ENCODE data around the gene LRRFIP1.

LRRFIP1 gene

GRCh38 chr2:237649541-237650454, 22.4 kb downstream of the LRRFIP1 start:
- no peak for DNase-seq
- CTCF ChIA-PET = interaction anchor here (0.9 kb wide), 1 partner anchor 8 kb away, joined by 3 read pairs; no protein-coding TSS in a partner anchor
- Mint-ChIP-seq H3K27ac (no peak overlapping the region), H3K4me3 (no peak overlapping the region), H3K4me1 (peaks cover 2% of the 10 kb centered on the region), H3K36me3 (no peaks in the 10 kb centered on the region), H3K27me3 (peaks cover 36% of the 10 kb centered on the region), H3K9me3 (peaks cover 2% of the 10 kb centered on the region)

GRCh38 chr2:237650455-237650850, 23.1 kb downstream of the LRRFIP1 start:
- Mint-ChIP-seq H3K36me3 (no peaks in the 10 kb centered on the region), H3K4me3 (no peak overlapping the region), H3K27ac (no peak overlapping the region), H3K9me3 (peaks cover 2% of the 10 kb centered on the region), H3K27me3 (peaks cover 29% of the 10 kb centered on the region), H3K4me1 (peaks cover 6% of the 10 kb centered on the region)
- no peak for DNase-seq
- CTCF ChIA-PET = no interaction called here

- no peak overlapping the region for H3K4me3 Mint-ChIP-seq
- peaks cover 28% of the 10 kb centered on the region for H3K27me3 Mint-ChIP-seq
- peaks cover 2% of the 10 kb centered on the region for H3K9me3 Mint-ChIP-seq
- peaks cover 7% of the 10 kb centered on the region for H3K4me1 Mint-ChIP-seq
- no peak overlapping the region for H3K27ac Mint-ChIP-seq
- no peaks in the 10 kb centered on the region for H3K36me3 Mint-ChIP-seq
- DNase-seq = no peak
- CTCF ChIA-PET = no interaction called here
Measured at GRCh38 chr2:237651761-237652160, 24.4 kb downstream of the LRRFIP1 start.

GRCh38 chr2:237652181-237652580, 24.8 kb downstream of the LRRFIP1 start:
- Mint-ChIP-seq H3K27ac (no peak overlapping the region), H3K9me3 (peaks cover 2% of the 10 kb centered on the region), H3K27me3 (peaks cover 28% of the 10 kb centered on the region), H3K4me3 (no peak overlapping the region), H3K36me3 (no peaks in the 10 kb centered on the region), H3K4me1 (peaks cover 7% of the 10 kb centered on the region)
- CTCF ChIA-PET = no interaction called here
- DNase-seq = no peak

- no peak for DNase-seq
- H3K27me3 Mint-ChIP-seq = peaks cover 28% of the 10 kb centered on the region
- CTCF ChIA-PET = no interaction called here
- H3K36me3 Mint-ChIP-seq = no peaks in the 10 kb centered on the region
- peaks cover 2% of the 10 kb centered on the region for H3K9me3 Mint-ChIP-seq
- H3K4me3 Mint-ChIP-seq = no peak overlapping the region
- H3K4me1 Mint-ChIP-seq = peaks cover 7% of the 10 kb centered on the region
- H3K27ac Mint-ChIP-seq = no peak overlapping the region
Measured at GRCh38 chr2:237652854-237653253, 25.5 kb downstream of the LRRFIP1 start.

GRCh38 chr2:237653776-237654558, 26.6 kb downstream of the LRRFIP1 start:
- H3K27ac Mint-ChIP-seq = no peak overlapping the region
- H3K9me3 Mint-ChIP-seq = peaks cover 2% of the 10 kb centered on the region
- H3K4me3 Mint-ChIP-seq = no peak overlapping the region
- DNase-seq = no peak
- no peaks in the 10 kb centered on the region for H3K36me3 Mint-ChIP-seq
- peaks cover 7% of the 10 kb centered on the region for H3K4me1 Mint-ChIP-seq
- H3K27me3 Mint-ChIP-seq = peaks cover 32% of the 10 kb centered on the region
- CTCF ChIA-PET = no interaction called here

GRCh38 chr2:237657063-237657462, 29.7 kb downstream of the LRRFIP1 start:
- CTCF ChIA-PET = interaction anchor here (1.4 kb wide), 1 partner anchor 8 kb away, joined by 3 read pairs; no protein-coding TSS in a partner anchor
- H3K27me3 Mint-ChIP-seq = peaks cover 27% of the 10 kb centered on the region

GRCh38 chr2:237660381-237660900, 33.1 kb downstream of the LRRFIP1 start:
- Mint-ChIP-seq H3K27me3 (peaks cover 46% of the 10 kb centered on the region), H3K27ac (no peak overlapping the region), H3K9me3 (no peaks in the 10 kb centered on the region), H3K4me3 (no peak overlapping the region), H3K36me3 (no peaks in the 10 kb centered on the region), H3K4me1 (peaks cover 7% of the 10 kb centered on the region)
- CTCF ChIA-PET = interaction anchor here (1.2 to 1.8 kb wide), 3 partner anchors 11 to 83 kb away, joined by 3 to 6 read pairs (median 3); no protein-coding TSS in a partner anchor
- DNase-seq = no peak

More at GRCh38 chr2:237657063-237657462, 29.7 kb downstream of the LRRFIP1 start:
- Mint-ChIP-seq H3K4me1 (peaks cover 7% of the 10 kb centered on the region), H3K9me3 (no peaks in the 10 kb centered on the region), H3K36me3 (no peaks in the 10 kb centered on the region), H3K27ac (no peak overlapping the region), H3K4me3 (no peak overlapping the region)
- no peak for DNase-seq

- Mint-ChIP-seq H3K27me3 (peaks cover 54% of the 10 kb centered on the region), H3K36me3 (no peaks in the 10 kb centered on the region)
Measured at GRCh38 chr2:237661270-237661669, 33.9 kb downstream of the LRRFIP1 start.

GRCh38 chr2:237661799-237662328, 34.5 kb downstream of the LRRFIP1 start:
- H3K36me3 Mint-ChIP-seq = no peaks in the 10 kb centered on the region
- no peak overlapping the region for H3K4me3 Mint-ChIP-seq
- peaks cover 6% of the 10 kb centered on the region for H3K4me1 Mint-ChIP-seq
- peaks cover 60% of the 10 kb centered on the region for H3K27me3 Mint-ChIP-seq
- DNase-seq = no peak
- H3K27ac Mint-ChIP-seq = no peak overlapping the region
- no peaks in the 10 kb centered on the region for H3K9me3 Mint-ChIP-seq
- CTCF ChIA-PET = interaction anchor here (0.9 to 1.5 kb wide), 2 partner anchors 80 to 83 kb away, joined by 3 read pairs; no protein-coding TSS in a partner anchor

More at GRCh38 chr2:237661270-237661669, 33.9 kb downstream of the LRRFIP1 start:
- no peaks in the 10 kb centered on the region for H3K9me3 Mint-ChIP-seq
- H3K4me3 Mint-ChIP-seq = no peak overlapping the region
- no peak overlapping the region for H3K27ac Mint-ChIP-seq
- peaks cover 6% of the 10 kb centered on the region for H3K4me1 Mint-ChIP-seq
- no peak for DNase-seq
- CTCF ChIA-PET = interaction anchor here (0.9 to 1.8 kb wide), 3 partner anchors 80 to 84 kb away, joined by 3 to 6 read pairs (median 3); no protein-coding TSS in a partner anchor

- peak; percentile 55 for DNase-seq
- Mint-ChIP-seq H3K9me3 (no peaks in the 10 kb centered on the region), H3K4me1 (peaks cover 6% of the 10 kb centered on the region), H3K4me3 (no peak overlapping the region), H3K27ac (no peak overlapping the region), H3K27me3 (peaks cover 65% of the 10 kb centered on the region), H3K36me3 (no peaks in the 10 kb centered on the region)
- CTCF ChIA-PET = interaction anchor here (0.8 to 1.1 kb wide), 2 partner anchors 61 to 76 kb away, joined by 3 read pairs; no protein-coding TSS in a partner anchor
Measured at GRCh38 chr2:237662671-237663093, 35.3 kb downstream of the LRRFIP1 start.

- DNase-seq = no peak
- Mint-ChIP-seq H3K27ac (no peak overlapping the region), H3K27me3 (peaks cover 71% of the 10 kb centered on the region), H3K9me3 (no peaks in the 10 kb centered on the region), H3K4me3 (no peak overlapping the region), H3K36me3 (no peaks in the 10 kb centered on the region), H3K4me1 (peaks cover 6% of the 10 kb centered on the region)
- CTCF ChIA-PET = interaction anchor here (0.8 to 1.1 kb wide), 3 partner anchors 9 to 77 kb away, joined by 3 read pairs; no protein-coding TSS in a partner anchor
Measured at GRCh38 chr2:237663517-237664110, 36.2 kb downstream of the LRRFIP1 start.

GRCh38 chr2:237664151-237664550, 36.8 kb downstream of the LRRFIP1 start:
- H3K4me3 Mint-ChIP-seq = no peak overlapping the region
- no peaks in the 10 kb centered on the region for H3K9me3 Mint-ChIP-seq
- no peak for DNase-seq
- H3K27me3 Mint-ChIP-seq = peaks cover 71% of the 10 kb centered on the region
- no peaks in the 10 kb centered on the region for H3K36me3 Mint-ChIP-seq
- H3K4me1 Mint-ChIP-seq = peaks cover 6% of the 10 kb centered on the region
- no peak overlapping the region for H3K27ac Mint-ChIP-seq
- CTCF ChIA-PET = no interaction called here

All from activated naive CD4-positive, alpha-beta T cell treated with anti-CD3 and anti-CD28 coated beads, Interleukin-2, amount 10 ng/mL, durations not matched to agents 7 days and 5 days (primary cell).